ENCODE results near the gene ZNF408.

DNA sequence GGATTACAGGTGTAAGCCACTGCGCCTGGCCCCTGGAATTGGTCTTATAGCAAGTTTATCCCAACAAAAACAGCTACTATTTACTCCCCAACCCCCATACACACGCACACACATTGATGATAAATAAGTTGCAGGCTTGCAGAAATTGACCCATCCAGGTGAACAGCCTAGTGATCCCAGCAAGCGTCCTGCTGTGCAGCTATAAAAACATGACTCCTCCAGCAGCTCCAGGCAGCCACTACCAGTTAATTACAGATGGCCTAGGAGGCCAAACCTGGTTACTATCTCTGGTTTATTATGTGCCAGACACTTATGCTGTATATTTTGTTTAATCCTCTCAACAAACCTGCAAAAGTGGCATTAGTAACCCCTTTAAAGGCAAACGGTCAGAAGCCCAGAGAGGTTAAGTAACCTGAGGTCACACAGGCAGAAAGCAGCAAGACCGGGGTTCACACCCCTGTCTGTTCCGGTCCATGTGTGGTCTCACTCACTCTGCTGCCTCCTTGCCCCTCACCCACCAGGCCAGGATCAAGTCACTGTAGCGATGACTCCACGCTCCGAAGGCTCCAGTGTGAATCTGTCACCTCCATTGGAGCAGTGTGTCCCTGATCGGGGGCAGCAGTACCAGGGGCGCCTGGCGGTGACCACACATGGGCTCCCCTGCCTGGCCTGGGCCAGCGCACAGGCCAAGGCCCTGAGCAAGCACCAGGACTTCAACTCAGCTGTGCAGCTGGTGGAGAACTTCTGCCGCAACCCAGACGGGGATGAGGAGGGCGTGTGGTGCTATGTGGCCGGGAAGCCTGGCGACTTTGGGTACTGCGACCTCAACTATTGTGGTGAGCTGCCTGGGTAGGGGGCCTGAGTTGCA, 24.7 kb downstream of the ZNF408 start:
- no peak for TF ChIP-seq POLR2AphosphoS5 (IDR thresholded peaks at IDR 0.05)
- TF ChIP-seq, protein P1, sequence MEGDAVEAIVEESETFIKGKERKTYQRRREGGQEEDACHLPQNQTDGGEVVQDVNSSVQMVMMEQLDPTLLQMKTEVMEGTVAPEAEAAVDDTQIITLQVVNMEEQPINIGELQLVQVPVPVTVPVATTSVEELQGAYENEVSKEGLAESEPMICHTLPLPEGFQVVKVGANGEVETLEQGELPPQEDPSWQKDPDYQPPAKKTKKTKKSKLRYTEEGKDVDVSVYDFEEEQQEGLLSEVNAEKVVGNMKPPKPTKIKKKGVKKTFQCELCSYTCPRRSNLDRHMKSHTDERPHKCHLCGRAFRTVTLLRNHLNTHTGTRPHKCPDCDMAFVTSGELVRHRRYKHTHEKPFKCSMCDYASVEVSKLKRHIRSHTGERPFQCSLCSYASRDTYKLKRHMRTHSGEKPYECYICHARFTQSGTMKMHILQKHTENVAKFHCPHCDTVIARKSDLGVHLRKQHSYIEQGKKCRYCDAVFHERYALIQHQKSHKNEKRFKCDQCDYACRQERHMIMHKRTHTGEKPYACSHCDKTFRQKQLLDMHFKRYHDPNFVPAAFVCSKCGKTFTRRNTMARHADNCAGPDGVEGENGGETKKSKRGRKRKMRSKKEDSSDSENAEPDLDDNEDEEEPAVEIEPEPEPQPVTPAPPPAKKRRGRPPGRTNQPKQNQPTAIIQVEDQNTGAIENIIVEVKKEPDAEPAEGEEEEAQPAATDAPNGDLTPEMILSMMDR (IDR thresholded peaks at IDR 0.05) = no peak

Measured in prostate gland (tissue), 2 donors.